Measurements from ENCODE around the gene SNTG2.
"Not testable (repeated sequence)": the region's sequence is repeated elsewhere in the genome, so short reads cannot be mapped to it uniquely, and the experiment has no call there.

SNTG2 gene

GRCh38 chr2:1101982-1102590, 151.4 kb downstream of the SNTG2 start:
- no peak for DNase-seq

GRCh38 chr2:1104364-1104763, 153.7 kb downstream of the SNTG2 start:
- DNase-seq, result no peak

GRCh38 chr2:1106344-1106743, 155.7 kb downstream of the SNTG2 start:
- DNase-seq, result not testable (repeated sequence)

- no peak for DNase-seq
Measured at GRCh38 chr2:1115843-1116539, 165.3 kb downstream of the SNTG2 start.

- no peak for DNase-seq
Measured at GRCh38 chr2:1117569-1117968, 166.9 kb downstream of the SNTG2 start.

- DNase-seq, result no peak
Measured at GRCh38 chr2:1125217-1125616, 174.6 kb downstream of the SNTG2 start.

- no peak for DNase-seq
Measured at GRCh38 chr2:1125633-1126370, 175.2 kb downstream of the SNTG2 start.

GRCh38 chr2:1129982-1130381, 179.3 kb downstream of the SNTG2 start:
- DNase-seq, result no peak

- no peak for DNase-seq
Measured at GRCh38 chr2:1130922-1131321, 180.3 kb downstream of the SNTG2 start.

GRCh38 chr2:1132328-1132969, 181.8 kb downstream of the SNTG2 start:
- peak in 1 of 2 donors; percentile 21 for DNase-seq

GRCh38 chr2:1133896-1134295, 183.2 kb downstream of the SNTG2 start:
- not testable (repeated sequence) for DNase-seq

- no peak for DNase-seq
Measured at GRCh38 chr2:1134629-1135028, 184.0 kb downstream of the SNTG2 start.

GRCh38 chr2:1136067-1136466, 185.4 kb downstream of the SNTG2 start:
- no peak for DNase-seq

- DNase-seq, result no peak
Measured at GRCh38 chr2:1136846-1137245, 186.2 kb downstream of the SNTG2 start.

GRCh38 chr2:1137264-1137663, 186.6 kb downstream of the SNTG2 start:
- DNase-seq, result no peak

- no peak for DNase-seq
Measured at GRCh38 chr2:1137913-1138391, 187.3 kb downstream of the SNTG2 start.

GRCh38 chr2:1140389-1141003, 189.8 kb downstream of the SNTG2 start:
- DNase-seq, result peak; percentile 40 to 56

GRCh38 chr2:1141079-1141478, 190.4 kb downstream of the SNTG2 start:
- no peak for DNase-seq

GRCh38 chr2:1143129-1143528, 192.5 kb downstream of the SNTG2 start:
- DNase-seq, result no peak

GRCh38 chr2:1147873-1148612, 197.4 kb downstream of the SNTG2 start:
- no peak for DNase-seq

GRCh38 chr2:1150724-1151511, 200.3 kb downstream of the SNTG2 start:
- DNase-seq, result no peak
